Activated naive CD4-positive, alpha-beta T cell treated with Interleukin-2 at 50 U/mL for 16 hours (primary cell): ENCODE results near the gene ATP2B2.
"Not testable (repeated sequence)": the region's sequence is repeated elsewhere in the genome, so short reads cannot be mapped to it uniquely, and the experiment has no call there.

Source experiments
- DNase-seq: peaks from one replicate; pipeline ENCODE4 v3.0.0-alpha.2; 2020

Gene ATP2B2

DNA sequence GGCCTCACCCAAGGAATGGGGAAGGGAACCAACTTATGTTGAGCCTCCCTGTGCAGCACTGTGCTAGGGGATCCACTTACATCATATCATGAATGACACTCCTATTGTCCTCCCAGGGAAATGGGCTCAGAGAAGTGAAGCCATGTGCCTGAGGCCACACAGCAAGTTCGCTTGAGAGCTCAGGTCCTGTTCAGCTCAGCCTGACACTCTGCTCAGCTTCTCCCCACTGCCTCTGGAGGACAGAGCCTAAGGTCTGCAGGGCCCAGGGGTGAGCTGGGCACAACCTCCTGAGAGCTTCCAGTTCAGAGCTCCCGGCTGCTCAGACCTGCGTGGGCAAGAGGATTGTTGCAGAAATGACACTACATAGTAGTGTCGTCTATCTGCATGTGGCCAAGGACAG is 108.5 kb downstream of the ATP2B2 start:
- no peak for DNase-seq

DNA sequence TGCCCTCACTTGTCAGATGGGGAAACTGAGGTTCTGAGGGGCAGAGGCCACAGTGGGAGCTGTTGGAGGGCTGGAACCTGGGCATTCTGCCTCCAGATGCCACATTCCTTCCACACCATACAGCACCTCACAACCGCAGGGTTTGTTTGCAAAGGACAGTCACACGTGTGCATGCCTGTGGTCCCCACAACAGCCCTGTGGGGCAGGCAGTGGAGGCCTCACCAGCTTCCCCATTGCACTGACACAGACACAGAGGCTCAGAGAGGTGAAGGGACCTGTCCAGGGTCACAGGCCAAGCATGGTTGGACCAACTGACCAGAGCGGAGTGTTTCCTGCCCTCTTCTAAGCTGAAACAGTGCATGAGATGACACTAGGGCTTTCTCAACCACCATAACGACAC is 109.3 kb downstream of the ATP2B2 start:
- DNase-seq = no peak

DNA sequence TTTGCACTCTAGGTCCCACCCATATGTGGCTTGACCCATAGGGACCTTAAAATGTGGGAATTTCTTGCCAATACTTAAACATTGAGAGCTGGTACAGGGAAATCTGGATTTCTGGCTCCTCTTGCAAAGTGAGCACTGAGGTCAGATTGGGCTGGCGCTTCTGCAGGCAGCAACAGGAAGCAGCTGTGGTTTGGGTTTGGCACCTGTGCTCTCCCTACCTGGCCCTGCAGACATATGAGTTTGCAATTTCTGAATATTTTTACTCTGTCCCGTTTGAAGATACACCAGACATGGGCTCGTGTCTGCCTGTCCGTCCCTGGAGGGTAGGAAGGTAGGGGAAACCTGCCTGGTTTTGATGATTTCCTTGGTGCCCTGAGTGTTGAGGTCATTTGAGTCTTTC is 109.7 kb downstream of the ATP2B2 start:
- DNase-seq = peak; percentile 21

DNA sequence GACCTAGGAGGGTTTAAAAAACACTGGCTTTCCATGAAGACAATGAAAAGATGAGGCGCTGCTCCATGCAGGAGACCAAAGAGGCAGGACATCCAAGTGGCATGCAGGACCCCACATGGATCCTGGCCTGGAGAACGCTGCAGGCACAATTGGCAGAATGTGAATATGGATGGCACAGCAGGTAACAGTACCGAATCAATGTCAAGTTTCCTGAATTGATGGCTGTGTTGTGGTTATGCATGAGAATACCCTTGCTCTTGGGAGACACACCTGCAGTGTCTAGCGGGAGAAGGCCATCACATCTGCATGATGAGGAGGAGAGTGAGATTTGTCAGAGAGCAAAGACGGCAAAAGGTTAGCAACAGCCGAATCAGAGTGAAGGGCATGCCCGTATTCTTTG is 110.2 kb downstream of the ATP2B2 start:
- no peak for DNase-seq

DNA sequence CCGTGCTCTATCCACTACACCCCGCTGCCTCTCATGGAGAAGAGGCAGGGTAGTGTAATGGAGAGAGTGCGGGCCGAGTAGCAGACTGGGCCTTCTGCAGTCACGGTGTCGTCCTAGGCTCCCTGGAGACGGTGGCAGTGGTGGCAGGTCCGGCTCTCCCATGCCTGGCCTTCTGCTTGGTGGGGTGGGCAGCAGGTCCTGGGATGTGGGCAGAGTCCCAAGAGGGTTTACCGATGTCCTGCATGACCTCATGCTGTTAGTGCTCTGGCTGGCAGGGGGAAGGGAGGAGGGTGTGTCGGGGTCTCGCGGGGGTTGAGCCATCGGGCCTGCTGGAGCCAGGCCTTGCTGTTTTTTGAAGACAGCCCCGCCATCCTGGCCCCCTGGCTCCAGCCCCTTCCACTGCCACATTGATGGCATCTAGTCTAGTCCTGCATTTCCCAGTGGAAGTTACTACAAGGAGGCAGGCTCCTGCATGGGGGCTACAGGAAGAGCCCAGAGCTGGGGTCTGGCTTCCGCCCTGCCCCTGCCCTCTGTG is 110.8 kb downstream of the ATP2B2 start:
- DNase-seq = no peak

DNA sequence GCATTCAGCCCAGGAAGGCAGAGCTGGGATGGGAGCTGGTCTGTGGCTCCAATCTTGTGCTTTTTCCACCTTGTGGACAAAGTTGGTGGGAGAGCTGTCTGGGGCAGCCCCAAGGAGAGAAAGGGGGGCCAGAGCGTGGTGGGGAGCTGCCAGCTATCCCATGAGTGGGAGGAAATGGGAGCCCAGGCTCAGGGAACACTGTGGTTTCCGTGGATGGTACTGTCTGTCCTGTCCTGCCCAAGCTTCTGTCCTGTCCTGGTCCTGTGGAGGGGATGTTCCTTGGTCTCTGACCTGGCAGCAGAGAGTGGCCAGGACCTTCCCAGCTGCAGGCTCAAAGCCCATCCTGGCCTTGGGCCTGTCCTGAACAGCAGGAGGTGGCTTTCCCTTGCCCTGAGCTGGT is 111.9 kb downstream of the ATP2B2 start:
- no peak for DNase-seq

DNA sequence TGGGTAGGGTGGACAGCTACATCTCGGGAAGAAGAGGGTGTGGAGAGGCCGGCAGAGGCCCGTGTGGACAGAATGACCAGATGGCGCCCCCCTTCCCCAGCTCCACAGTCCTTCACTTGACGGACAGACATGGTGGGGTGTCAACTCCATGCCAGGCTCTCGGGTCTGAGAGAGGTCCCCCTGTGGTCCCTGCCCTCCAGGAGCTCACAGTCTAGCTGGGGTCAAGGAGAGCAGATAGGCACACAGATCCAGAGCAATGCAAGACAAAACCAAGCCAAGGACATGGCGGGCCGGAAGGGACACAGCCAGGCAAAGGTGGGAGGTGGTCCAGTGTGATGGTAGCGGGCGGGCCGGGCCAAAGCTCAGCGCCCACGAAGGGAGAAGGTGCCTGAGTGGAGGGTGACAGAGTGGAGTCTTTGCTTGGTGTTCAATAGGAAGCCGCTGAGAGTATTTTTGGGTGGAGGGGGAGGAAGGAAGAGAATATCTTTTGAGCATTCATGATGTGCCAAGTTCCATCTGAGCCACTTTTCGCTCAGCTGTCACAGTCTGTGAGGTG is 112.4 kb downstream of the ATP2B2 start:
- no peak for DNase-seq

DNA sequence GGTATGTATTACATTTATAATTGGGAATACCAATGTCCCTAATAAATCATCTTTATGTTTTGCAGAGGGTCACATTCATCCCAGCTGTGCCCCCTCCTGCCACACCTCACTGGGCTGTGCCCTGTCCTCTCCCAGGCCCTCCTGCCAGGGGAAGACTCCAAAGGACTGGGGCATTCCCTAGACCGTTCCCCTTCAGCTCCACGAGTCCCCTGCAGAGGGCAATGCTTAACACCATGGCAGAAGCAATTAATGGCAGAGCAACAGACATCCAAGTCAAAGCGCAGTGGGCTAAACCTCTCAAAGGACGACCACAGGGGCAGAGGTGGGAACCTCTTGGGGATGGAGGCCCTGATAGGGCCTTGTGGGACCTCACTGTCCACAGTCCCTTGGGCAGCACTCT is 113.1 kb downstream of the ATP2B2 start:
- no peak for DNase-seq

DNA sequence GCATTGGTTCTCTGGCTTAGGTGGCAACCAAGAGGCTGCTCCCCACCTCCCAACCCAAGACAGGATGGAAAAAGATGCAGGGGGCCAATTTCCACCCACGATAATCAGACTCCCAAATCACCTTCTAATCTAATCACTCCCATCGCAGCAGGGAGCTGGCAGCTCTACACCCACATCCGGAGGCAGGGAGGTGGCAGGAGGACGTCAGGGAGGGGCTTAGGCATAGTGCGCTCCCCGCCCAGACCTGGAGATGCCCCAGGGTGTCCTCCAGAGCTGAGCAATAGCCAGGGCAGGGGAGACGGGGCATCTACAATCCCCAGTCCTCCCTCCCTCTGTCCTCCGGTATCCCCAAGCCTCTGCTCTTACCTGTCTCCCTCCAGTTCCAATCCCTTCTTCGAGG is 114.0 kb downstream of the ATP2B2 start:
- DNase-seq = no peak

DNA sequence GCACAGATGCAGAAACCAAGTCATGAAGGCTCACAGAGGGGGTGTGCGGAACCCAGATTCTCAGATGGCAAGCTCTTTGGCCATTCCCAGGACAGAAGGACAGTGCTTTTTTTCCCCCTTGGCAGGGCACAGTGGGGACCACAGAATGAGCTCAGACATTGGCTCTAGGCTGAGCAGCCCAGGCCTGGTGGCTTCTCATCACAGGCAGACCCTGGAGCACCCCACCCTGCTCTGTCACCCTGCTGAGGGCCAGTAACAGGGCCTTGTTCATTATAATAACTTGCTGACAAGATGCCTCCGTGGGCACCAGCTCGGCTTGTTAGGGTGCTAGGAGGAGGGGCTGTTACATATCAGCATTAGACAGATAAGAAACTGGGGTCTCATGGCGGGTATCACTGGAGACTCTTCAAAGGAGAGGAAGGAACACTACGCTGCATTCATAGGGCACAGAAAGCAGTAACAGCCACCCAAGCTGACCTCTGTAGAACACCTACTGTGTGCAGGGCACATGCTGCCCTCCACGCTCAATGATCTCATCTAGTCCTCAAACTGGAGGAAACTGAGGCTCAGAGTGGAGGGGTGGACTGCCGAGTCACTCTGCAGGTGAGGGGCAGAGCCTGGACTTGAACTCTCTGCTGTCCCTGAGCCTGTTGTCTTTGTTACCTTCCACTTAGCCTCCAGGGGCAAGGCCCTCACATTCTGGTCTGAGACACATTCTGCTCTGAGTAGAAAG is 114.6 kb downstream of the ATP2B2 start:
- DNase-seq = no peak

DNA sequence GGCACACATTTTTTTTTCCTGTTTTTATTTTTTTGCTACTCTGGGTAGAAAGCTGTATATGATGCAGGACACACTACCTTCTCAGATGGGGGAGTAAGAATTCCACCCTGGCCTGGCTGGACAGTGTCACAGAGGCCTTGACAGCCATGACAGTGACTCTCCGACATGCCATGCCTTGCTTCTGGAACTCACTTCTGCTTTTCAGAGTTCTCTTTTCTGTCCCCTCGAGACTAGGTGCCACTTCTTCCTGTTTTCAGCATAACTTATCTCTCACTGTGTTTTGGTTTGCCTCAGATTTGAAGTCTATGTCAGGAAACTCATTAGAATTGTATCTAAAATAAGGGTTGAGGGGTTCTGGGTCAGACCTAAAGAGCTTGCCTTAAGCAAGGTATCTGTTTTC is 115.4 kb downstream of the ATP2B2 start:
- DNase-seq = no peak

DNA sequence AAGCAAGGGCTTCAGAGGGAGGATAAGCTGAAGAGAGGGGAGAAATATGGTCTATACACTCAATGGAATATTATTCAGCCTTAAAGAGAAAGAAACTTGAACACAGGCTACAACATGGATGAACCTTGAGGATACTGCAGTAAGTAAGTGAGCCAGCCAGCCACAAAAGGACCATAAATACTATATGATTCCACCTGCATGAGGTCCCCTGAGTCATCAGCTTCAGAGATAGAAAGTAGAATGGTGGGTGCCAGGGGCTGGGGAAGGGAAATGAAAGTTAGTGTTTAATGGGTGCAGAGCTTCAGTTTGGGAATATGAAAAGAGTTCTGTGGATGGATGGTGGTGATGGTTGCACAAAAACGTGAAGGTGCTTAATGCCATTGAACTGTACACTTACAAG is 116.0 kb downstream of the ATP2B2 start:
- no peak for DNase-seq

DNA sequence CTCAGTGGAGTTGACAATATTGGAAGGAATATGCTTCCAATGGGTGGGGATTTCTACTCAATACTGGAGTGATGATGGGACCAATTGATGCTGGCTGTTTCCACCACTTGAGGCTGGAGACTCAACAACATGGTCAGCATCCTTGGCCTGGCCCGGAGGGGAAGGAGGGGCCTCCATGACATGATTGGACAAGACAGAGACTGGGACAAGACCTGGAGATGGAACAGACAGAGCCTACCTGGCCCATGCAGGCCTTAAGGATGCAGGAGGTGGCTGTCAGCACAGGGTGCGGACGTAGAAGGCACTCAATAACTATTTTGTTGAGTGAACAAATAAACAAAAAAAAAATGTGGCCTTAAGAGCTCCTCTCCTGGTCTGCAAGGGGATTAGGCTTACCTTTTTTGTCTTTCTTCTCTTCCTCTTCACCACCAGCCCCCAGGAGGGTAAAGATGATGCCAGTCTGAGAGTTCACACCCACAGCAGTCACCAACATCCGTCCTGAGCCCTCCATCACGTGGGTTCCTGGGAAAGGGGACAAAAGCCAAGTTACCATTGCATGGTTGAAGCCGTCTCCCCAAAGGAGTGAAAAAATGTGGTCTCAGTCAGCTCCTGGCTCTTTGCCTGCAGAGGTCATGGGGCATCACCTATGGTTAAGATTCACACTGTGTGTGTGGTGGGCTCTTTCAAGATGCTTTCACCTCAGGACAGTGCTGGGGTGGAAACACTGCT is 117.3 kb downstream of the ATP2B2 start:
- DNase-seq = no peak

DNA sequence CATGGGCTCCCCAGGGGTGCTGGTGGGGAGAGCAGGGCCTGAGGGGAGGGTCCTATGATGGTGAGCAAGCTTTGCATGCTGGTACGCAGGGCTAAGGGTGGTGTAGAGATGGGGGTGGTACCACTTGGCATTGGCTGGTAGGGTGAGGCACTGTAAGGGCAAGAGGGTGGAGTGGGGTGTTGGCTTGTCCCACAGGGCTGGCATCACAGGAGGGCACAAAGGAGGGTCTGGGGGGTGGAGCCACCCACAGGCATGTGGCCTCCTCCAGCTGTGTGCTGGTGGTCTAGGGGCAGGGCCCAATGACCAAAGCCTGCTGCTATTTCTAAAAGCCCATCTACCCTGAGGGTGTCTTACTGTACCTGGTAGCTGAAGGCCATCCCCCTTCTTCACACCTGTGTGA is 119.3 kb downstream of the ATP2B2 start:
- DNase-seq = no peak

DNA sequence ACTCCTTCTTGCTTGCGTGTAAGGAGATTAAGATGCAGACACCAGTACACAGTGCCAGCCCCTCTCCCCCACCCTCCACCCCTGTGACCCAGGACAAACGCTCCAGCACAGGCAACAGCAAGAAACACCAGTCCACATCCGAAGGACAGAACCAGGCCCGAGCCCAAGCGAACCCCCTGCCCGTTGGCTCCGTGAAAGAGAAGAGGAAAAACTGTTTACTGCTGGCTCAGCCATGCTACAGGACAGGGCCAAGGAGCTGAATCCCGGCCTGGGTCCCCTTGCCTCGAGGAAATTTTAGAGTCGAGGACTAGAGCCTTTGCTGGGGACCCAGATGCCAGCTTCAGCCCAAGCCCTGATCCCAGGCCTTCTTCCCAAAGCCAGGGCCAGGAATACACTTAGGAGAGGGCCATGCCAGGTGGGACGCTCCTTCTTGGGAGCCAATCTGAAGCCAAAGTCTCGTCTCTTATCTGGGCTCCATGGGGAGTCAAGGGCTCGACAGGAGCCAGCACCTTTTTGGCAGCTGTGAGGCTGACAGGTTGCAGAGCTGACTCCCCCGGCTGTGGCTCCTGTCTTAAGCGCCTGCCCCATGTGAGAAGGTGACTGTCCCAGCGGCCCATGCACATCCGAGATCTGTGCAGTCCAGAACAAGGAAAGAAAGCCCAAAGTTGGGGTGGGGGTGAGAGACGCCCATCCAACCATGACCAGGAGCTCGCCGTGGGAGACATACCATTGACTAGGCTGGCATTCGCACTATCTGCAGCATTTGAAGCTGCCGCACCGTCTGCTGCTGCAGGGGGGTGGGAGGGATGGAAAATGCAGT is 120.6 kb downstream of the ATP2B2 start:
- no peak for DNase-seq

DNA sequence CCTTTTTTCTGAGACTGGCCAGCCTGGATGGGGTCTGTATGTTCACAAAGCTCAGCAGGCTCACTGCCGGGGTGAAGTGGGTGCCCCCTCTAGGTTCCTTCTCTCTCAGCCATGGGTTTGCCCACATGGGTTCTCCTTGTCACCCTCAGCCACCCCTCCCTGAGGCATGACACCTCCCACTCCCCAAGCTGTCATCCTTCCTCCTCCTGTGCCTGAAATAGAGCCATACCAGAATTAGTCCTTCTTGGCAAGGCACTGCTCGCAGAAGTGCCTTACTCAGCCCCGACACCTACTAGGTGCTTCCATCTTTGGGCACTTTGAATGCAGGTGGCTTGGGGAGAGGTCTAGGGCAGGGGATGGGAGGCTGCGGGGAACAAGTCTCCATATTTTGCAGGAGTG is 121.5 kb downstream of the ATP2B2 start:
- no peak for DNase-seq

DNA sequence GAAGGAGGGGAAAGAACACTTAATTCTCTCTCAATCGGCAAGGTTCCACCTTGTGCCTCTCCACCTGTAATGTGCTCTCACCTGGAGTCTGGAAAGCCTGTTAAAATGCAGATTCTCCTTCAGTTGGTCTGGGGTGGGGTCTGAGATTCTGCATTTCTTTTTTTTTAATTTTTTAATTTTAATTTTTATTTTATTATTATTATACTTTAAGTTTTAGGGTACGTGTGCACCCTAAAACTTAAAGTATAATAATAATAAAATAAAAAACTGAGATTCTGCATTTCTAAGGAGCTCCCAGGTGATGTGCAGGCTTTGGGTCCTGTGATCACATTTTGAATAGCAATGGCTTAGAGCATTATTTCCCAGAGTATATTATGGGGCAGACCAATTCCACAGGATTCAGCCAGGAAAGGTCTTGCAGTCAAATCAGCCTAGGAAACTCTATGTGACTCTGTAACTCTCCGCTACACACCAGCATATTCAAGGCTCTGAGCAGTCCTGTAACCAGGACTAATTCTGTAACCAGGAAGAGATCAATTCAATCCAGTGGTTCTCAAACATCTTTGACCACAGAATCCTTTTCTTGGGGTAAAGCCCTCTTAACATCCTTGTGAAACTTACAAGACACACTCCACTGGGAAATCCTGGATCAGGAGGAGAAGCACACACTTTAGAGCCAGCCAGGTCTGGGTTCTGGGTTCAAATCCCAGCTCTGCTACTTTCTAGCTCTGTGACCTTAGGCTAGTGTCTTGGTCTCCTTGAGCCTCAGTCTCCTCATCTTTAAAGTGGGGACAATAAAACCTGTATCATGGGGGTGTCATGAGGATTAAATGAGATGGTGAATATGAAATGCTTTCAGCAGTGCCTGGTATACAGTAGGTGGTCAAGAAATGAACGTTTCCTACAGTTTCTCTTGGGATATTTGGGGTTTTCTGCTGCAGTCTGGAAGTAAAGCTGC is 122.2 kb downstream of the ATP2B2 start:
- DNase-seq = no peak

DNA sequence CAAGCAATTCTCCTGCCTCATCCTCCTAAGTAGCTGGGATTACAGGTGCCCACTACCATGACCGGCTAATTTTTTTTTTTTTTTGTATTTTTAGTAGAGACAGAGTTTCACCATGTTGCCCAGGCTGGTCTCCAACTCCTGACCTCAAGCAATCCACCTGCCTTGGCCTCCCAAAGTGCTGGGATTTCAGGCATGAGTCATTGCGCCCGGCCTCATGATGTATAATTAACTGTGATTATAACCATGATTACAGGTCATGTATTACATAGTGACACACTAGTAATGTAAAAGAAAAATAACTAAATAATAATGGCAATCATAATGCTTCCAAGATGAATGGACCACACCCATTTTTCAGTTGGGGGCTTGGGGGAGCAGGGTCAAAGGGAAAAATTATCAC is 122.9 kb downstream of the ATP2B2 start:
- DNase-seq = not testable (repeated sequence)

DNA sequence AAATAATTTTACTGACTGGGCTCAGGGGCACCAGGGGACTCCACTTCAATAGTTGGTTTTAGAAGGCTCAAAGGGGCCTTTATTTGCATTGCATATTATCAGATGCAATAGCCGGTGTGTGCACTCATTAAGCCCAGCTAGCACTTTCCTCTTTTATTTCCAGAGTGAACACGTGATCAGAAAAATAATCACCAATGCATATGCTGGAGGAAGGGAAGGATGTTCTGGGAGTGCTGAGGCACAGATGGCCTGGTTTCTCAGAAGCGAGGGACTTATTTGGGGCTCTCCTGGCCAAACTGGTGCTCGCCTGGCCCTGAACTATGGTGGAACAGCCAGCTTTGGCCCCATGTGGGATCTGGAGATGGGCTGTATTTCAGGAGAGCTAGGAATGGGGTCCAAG is 124.0 kb downstream of the ATP2B2 start:
- no peak for DNase-seq

DNA sequence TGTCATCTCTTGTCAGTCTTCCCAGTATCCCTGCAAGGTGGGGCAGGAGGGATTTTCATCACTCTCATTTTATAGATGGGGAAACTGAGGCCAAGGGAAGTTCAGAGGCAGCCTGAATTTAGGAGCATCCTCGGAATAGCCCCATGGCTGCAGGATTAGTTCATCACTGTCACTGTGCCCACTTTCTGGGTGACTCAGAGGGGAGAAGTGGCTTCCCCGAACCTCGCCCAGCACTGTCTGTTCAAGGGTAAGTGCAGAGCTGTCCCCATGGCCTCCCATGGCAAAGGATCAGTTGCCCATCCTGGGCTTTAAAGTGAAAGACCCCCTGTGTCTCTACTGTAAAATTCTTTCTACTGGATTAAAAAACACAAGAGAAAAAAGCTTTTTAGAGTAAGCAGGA is 124.5 kb downstream of the ATP2B2 start:
- DNase-seq = no peak

DNA sequence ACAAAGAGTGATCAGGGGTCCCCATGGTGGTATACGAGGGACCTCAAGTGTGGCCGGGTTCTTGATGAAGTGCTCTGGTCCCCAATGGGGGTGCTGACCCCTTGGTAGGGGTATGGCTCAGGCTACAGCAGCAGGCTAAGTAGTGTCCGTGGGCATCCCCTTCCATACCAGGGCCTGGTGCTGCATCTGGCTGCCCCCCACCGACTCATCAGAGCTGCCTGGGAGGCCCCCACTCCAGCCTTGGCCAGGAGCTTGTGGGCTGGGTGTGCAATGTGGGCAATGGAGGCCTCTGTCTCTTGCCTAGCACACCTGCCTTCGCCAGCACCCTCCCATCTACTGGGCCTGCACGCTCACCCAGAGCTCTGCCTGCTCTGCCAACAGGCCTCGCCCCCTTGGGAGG is 125.4 kb downstream of the ATP2B2 start:
- no peak for DNase-seq

DNA sequence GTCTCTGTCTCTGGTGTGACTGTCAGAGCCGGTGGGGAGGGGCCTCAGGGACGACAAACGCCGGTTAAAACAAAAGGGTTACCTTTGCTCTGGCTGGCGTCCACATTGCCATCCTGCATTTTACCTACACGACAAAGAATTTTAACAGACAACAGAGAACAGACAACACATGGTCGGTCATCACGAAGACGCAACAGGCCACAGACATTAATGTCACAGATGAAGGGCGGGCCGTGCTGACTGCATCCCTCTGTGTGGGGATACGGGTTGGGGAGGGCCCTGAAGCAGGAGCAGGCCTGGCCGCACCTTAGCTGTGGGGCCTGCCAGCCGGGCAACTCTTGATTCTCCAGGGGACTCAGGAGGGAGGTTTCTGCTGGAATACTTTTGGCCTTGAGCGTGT is 126.2 kb downstream of the ATP2B2 start:
- DNase-seq = no peak
